Measurements from ENCODE around the gene EFHD1. TPM values are rescaled to one million over a fixed set of nuclear protein-coding genes. Genes with fewer than 3 reads are reported as not detected.
A peak's percentile ranks its signal among the peaks of the same experiment; 100 is the strongest.
"Not testable (repeated sequence)": the region's sequence is repeated elsewhere in the genome, so short reads cannot be mapped to it uniquely, and the experiment has no call there.

EFHD1 gene
- total and polyA plus RNA-seq, 7 donors = 6.6 to 20.7 (median 10.0) TPM

DNA sequence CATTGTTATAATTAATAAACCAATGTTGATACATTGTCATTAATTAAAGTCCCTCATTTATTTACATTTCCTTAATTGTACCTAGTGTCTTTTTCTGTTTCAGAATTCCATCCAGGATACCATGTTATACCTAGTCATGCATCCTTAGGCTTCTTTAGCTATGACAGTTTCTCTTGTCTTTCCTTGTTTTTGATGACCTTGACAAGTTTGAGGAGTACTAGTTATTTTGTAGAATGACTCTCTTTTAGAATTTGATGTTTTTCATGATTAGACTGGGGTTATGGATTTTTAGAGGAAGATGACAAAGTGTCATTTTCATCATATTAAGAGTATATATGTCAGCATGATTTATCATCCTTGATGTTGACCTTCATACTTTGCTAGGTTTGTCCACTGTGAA, 80.1 kb downstream of the EFHD1 start:
- intact Hi-C loops (cut with DNase I) = no loop called here
- Histone ChIP-seq H3K4me1 (no peaks in the 10 kb centered on the region), H3K27me3 (ENCODE audit: insufficient read depth in 3 of 3, low read length in 2 of 3) (no peaks in the 10 kb centered on the region), H3K4me3 (no peak overlapping the region), H3K27ac (no peak overlapping the region), H3K9me3 (peaks cover 5% of the 10 kb centered on the region), H3K36me3 (ENCODE audit: insufficient read depth in 1 of 2, low read depth in 1 of 2) (peaks cover 0 to 56% of the 10 kb centered on the region in 2 donors)
- no peak for ATAC-seq
- TF ChIP-seq, protein P1, sequence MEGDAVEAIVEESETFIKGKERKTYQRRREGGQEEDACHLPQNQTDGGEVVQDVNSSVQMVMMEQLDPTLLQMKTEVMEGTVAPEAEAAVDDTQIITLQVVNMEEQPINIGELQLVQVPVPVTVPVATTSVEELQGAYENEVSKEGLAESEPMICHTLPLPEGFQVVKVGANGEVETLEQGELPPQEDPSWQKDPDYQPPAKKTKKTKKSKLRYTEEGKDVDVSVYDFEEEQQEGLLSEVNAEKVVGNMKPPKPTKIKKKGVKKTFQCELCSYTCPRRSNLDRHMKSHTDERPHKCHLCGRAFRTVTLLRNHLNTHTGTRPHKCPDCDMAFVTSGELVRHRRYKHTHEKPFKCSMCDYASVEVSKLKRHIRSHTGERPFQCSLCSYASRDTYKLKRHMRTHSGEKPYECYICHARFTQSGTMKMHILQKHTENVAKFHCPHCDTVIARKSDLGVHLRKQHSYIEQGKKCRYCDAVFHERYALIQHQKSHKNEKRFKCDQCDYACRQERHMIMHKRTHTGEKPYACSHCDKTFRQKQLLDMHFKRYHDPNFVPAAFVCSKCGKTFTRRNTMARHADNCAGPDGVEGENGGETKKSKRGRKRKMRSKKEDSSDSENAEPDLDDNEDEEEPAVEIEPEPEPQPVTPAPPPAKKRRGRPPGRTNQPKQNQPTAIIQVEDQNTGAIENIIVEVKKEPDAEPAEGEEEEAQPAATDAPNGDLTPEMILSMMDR (IDR thresholded peaks at IDR 0.05) = no peak
- no peak for DNase-seq

DNA sequence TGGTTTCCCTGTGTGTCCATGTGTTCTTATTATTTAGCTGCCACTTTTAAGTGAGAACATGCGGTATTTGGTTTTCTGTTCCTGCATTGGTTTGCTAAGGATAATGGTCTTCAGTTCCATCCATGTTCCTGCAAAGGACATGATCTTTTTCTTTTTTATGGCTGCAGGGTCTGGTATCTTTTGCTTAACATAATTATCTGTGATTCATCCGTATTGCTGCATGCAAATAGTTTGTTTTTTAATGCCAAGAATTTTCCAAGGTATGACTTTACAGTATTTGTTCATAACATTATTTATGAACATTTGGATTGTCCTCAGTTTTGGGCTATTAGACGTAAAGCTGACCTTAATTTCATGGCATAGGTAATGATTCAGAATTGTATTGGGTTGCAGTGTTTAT, 81.6 kb downstream of the EFHD1 start:
- intact Hi-C loops (cut with DNase I) = no loop called here
- 80 to 88% (median 83%) methylated on average over 3 of the region's 3 CpGs for WGBS, 3 donors
- TF ChIP-seq, protein P1 (IDR thresholded peaks at IDR 0.05) = no peak
- ATAC-seq (no peak), DNase-seq (no peak)
- Histone ChIP-seq H3K4me1 (no peaks in the 10 kb centered on the region), H3K9me3 (peaks cover 5% of the 10 kb centered on the region), H3K27me3 (ENCODE audit: insufficient read depth in 3 of 3, low read length in 2 of 3) (no peaks in the 10 kb centered on the region), H3K27ac (no peak overlapping the region), H3K36me3 (ENCODE audit: insufficient read depth in 1 of 2, low read depth in 1 of 2) (peaks cover 0 to 60% of the 10 kb centered on the region in 2 donors), H3K4me3 (no peak overlapping the region)

DNA sequence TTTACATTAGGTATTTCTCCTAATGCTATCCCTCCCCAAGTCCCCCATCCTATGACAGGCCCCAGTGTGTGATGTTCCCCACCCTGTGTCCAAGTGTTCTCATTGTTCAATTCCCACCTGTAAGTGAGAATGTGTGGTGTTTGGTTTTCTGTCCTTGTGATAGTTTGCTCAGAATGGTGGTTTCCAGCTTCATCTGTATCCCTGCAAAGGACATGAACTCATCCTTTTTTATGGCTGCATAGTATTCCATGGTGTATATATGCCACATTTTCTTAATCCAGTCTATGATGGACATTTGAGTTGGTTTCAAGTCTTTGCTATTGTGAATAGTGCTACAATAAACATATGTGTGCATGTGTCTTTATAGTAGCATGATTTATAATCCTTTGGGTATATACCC, 86.7 kb downstream of the EFHD1 start:
- ATAC-seq; H3K9me3 ChIP-seq; H3K4me3 ChIP-seq; H3K27ac ChIP-seq; DNase-seq; H3K4me1 ChIP-seq; H3K27me3 ChIP-seq (ENCODE audit: insufficient read depth in 3 of 3, low read length in 2 of 3); intact Hi-C loops (cut with DNase I): not testable (repeated sequence)
- peaks cover 0 to 58% of the 10 kb centered on the region in 2 donors for H3K36me3 ChIP-seq (ENCODE audit: insufficient read depth in 1 of 2, low read depth in 1 of 2)

GRCh38 chr2:232721261-232721660, 87.9 kb downstream of the EFHD1 start:
- WGBS, 3 donors = 54 to 60% (median 58%) methylated on average over 2 of the region's 2 CpGs
- ATAC-seq (peak in 1 of 4 donors; percentile 17), DNase-seq (no peak)
- H3K36me3 ChIP-seq (ENCODE audit: insufficient read depth in 1 of 2, low read depth in 1 of 2) = peaks cover 0 to 69% of the 10 kb centered on the region in 2 donors
- H3K4me3 ChIP-seq = no peak overlapping the region
- no peaks in the 10 kb centered on the region for H3K4me1 ChIP-seq
- no peak overlapping the region for H3K27ac ChIP-seq
- intact Hi-C loops (cut with DNase I) = no loop called here
- H3K27me3 ChIP-seq (ENCODE audit: insufficient read depth in 3 of 3, low read length in 2 of 3) = no peaks in the 10 kb centered on the region
- H3K9me3 ChIP-seq = no peaks in the 10 kb centered on the region
- TF ChIP-seq, protein P1 (IDR thresholded peaks at IDR 0.05) = no peak

DNA sequence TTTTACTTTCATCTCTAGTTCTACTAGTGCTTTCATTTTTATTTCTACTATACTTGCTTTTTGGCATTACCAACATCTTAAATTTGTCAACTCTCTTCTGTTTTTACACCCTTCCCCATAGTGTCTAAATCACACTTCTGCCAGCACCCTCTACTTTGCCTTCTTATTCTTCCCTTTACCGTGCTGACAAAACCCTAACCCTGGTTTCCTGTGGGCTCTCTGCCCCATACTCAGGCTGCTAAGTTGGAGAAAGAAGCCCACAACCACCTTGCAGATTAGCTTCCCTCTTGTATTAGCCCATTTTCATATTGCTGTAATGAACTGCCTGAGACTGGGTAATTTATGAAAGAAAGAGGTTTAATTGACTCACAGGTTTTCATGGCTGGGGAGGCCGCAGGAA, 88.5 kb downstream of the EFHD1 start:
- no peaks in the 10 kb centered on the region for H3K4me1 ChIP-seq
- no peak overlapping the region for H3K4me3 ChIP-seq
- no peak for DNase-seq
- H3K27ac ChIP-seq = no peak overlapping the region
- no peaks in the 10 kb centered on the region for H3K9me3 ChIP-seq
- TF ChIP-seq, protein P1 (IDR thresholded peaks at IDR 0.05) = no peak
- no peaks in the 10 kb centered on the region for H3K27me3 ChIP-seq (ENCODE audit: insufficient read depth in 3 of 3, low read length in 2 of 3)
- intact Hi-C loops (cut with DNase I) = no loop called here
- ATAC-seq = no peak
- peaks cover 0 to 69% of the 10 kb centered on the region in 2 donors for H3K36me3 ChIP-seq (ENCODE audit: insufficient read depth in 1 of 2, low read depth in 1 of 2)
- WGBS, 3 donors = 72 to 84% (median 77%) methylated on average over 2 of the region's 2 CpGs
